ENCODE measurements around the gene PCGF2. TPM values are rescaled to one million over a fixed set of nuclear protein-coding genes. Genes with fewer than 3 reads are reported as not detected.

The PCGF2 gene
- total and polyA plus RNA-seq, 9 of the 15 experiments (the other 6 are each of a cell fraction or from before 2014, with no cell fraction given) = 1.3 to 33.4 (median 7.0) TPM

GRCh38 chr17:38751144-38751807, 3.1 kb upstream of the PCGF2 start (continued):
- TF ChIP-seq ZNF740 (CRISPR knock-in tag; IDR thresholded peaks at IDR 0.05) (0 out of 2 replicates have a peak, but pooled peaks have one; percentile 56), ZNF740 (tag; IDR thresholded peaks at IDR 0.05) (peak in 1 of 2 experiments; percentile 79; a peak in 2 of 4 replicates), SMARCA4 (IDR thresholded peaks at IDR 0.05) (peak; percentile 36; the same call in 1 of the 2 replicates), HLTF (IDR thresholded peaks at IDR 0.05) (no peak), SPI1 (IDR thresholded peaks at IDR 0.05; ENCODE audit: borderline replicate concordance, low read depth, low read length) (peak; percentile 52; the same call in 1 of the 2 replicates), TRIM25 (IDR thresholded peaks at IDR 0.05; ENCODE audit: borderline replicate concordance) (0 out of 2 replicates have a peak, but pooled peaks have one; percentile 78), ZNF212 (CRISPR knock-in tag; IDR thresholded peaks at IDR 0.05) (no peak), NCOA6 (IDR thresholded peaks at IDR 0.05) (0 out of 2 replicates have a peak, but pooled peaks have one; percentile 14), MLLT1 (IDR thresholded peaks at IDR 0.05) (peak in 1 of 2 experiments; percentile 18; a peak in 1 of 4 replicates), CSDE1 (IDR thresholded peaks at IDR 0.05) (peak; percentile 38 to 80; a peak in 3 of 4 replicates), ZBTB5 (IDR thresholded peaks at IDR 0.05) (peak; percentile 49; the same call in 1 of the 2 replicates), SIN3A (IDR thresholded peaks at IDR 0.05; ENCODE audit: borderline replicate concordance in 2 of 2, control insufficient read depth in 1 of 2, low read depth in 2 of 2, low read length in 2 of 2) (0 out of 4 replicates have a peak, but pooled peaks of 1 of the 2 experiments have one; percentile 19), ADNP (tag; IDR thresholded peaks at IDR 0.05) (peak; percentile 99), TAF7 (tag; IDR thresholded peaks at IDR 0.05) (no peak), MIER1 (IDR thresholded peaks at IDR 0.05; ENCODE audit: low read depth) (peak; percentile 63; the same call in 1 of the 2 replicates), EP300 (IDR thresholded peaks at IDR 0.05; ENCODE audit: low read length) (no peak; the same call in 1 of the 2 replicates), HDAC1 (IDR thresholded peaks at IDR 0.05) (peak in 1 of 2 experiments; percentile 24; a peak in 2 of 4 replicates), PREB (CRISPR knock-in tag; IDR thresholded peaks at IDR 0.05) (no peak), ZNF512 (tag; IDR thresholded peaks at IDR 0.05) (peak; percentile 87)

Data from K562 (cell line).